H1 (cell line): ENCODE results near the gene RGS5.

Source experiments
- CEBPB ChIP-seq: IDR thresholded peaks from 2 replicates; pipeline ENCODE4 v1.6.1; 2012; ENCODE audit warnings: low read depth, low read length
- CTCF ChIP-seq, 3 experiments: IDR thresholded peaks; 1 replicate in 2 of 3; 2 replicates in 1 of 3; pipeline versions ENCODE4 v1.5.1 to v1.6.1; 2011; ENCODE audit warnings: low read length in 3 of 3, mild to moderate bottlenecking in 3 of 3, inconsistent platforms in 2 of 3, low read depth in 1 of 3, moderate library complexity in 1 of 3; ENCODE audit not compliant: insufficient read depth in 1 of 3; ENCODE audit errors: control extremely low read depth in 1 of 3
- JUN ChIP-seq: IDR thresholded peaks from 2 replicates; pipeline ENCODE4 v1.6.1; 2011; ENCODE audit warnings: low read depth, mild to moderate bottlenecking, improper control_type of control experiment, low read length
- MAFK ChIP-seq: IDR thresholded peaks from 2 replicates; pipeline ENCODE4 v1.6.1; 2012; ENCODE audit warnings: low read depth, mild to moderate bottlenecking, improper control_type of control experiment, low read length
- POLR2A ChIP-seq, 2 experiments: IDR thresholded peaks; 1 replicate in 1 of 2; 2 replicates in 1 of 2; pipeline ENCODE4 v1.6.1; 2011; ENCODE audit warnings: low read depth in 2 of 2, low read length in 2 of 2, mild to moderate bottlenecking in 2 of 2; ENCODE audit errors: control extremely low read depth in 1 of 2
- POLR2AphosphoS5 ChIP-seq: IDR thresholded peaks from 2 replicates; pipeline ENCODE4 v1.6.1; 2011; ENCODE audit warnings: low read depth, low read length
- RAD21 ChIP-seq, 2 experiments: IDR thresholded peaks in 1 of 2; conservative IDR thresholded peaks in 1 of 2; 2 replicates each; pipeline ENCODE4 v1.6.1; 2011; ENCODE audit warnings: low read depth in 2 of 2, low read length in 2 of 2, improper control_type of control experiment in 1 of 2, inconsistent platforms in 1 of 2, mild to moderate bottlenecking in 1 of 2, moderate library complexity in 1 of 2
- TAF1 ChIP-seq: IDR thresholded peaks from 2 replicates; pipeline ENCODE4 v1.6.1; 2011; ENCODE audit warnings: mild to moderate bottlenecking, low read depth, low read length
- TCF12 ChIP-seq: IDR thresholded peaks from 2 replicates; pipeline ENCODE4 v1.6.1; 2011; ENCODE audit warnings: low read depth, mild to moderate bottlenecking, low read length
- TEAD4 ChIP-seq: IDR thresholded peaks from 2 replicates; pipeline ENCODE4 v1.6.1; 2012; ENCODE audit warnings: low read depth, low read length, inconsistent platforms, mixed read lengths
- TF ChIP-seq, protein P1 (sequence below): IDR thresholded peaks from 2 replicates; pipeline ENCODE4 v1.6.1; 2011; ENCODE audit warnings: low read depth, mild to moderate bottlenecking, low read length; ENCODE audit not compliant: insufficient read depth

- TF ChIP-seq RAD21 (IDR thresholded peaks at IDR 0.05 in 1 of 2, conservative IDR thresholded peaks at IDR 0.05 in 1 of 2; ENCODE audit: low read depth in 2 of 2, low read length in 2 of 2) (no peak), CEBPB (no peak), CTCF (IDR thresholded peaks at IDR 0.05; ENCODE audit: control extremely low read depth in 1 of 3, insufficient read depth in 1 of 3, low read depth in 1 of 3, low read length in 3 of 3) (no peak), POLR2AphosphoS5 (no peak), MAFK (no peak), POLR2A (IDR thresholded peaks at IDR 0.05; ENCODE audit: control extremely low read depth in 1 of 2, low read depth in 2 of 2, low read length in 2 of 2) (no peak), TEAD4 (no peak), TAF1 (no peak), JUN (no peak), TCF12 (no peak)
- TF ChIP-seq, protein P1, sequence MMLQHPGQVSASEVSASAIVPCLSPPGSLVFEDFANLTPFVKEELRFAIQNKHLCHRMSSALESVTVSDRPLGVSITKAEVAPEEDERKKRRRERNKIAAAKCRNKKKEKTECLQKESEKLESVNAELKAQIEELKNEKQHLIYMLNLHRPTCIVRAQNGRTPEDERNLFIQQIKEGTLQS, result no peak
Observed at GRCh38 chr1:163187849-163188248, 14.9 kb downstream of the RGS5 start.
